H1 (cell line): ENCODE results near the gene WBP11. TPM values are rescaled to one million over a fixed set of nuclear protein-coding genes. Genes with fewer than 3 reads are reported as not detected.

Experiments
- CTCF ChIA-PET: fragments of 300-600 bp; sonication (Branson Sonifier 250); formaldehyde crosslinking; loops from one replicate; lab custom pipeline; 2021; ENCODE audit not compliant: partially characterized antibody; lab: Charles Lee
- POLR2A ChIA-PET: fragments of 300-600 bp; sonication (Branson Sonifier 250); formaldehyde crosslinking; loops from one replicate; lab custom pipeline; 2021; ENCODE audit warnings: inconsistent platforms; ENCODE audit not compliant: partially characterized antibody; lab: Charles Lee
- DNase-seq, 2 experiments: peaks; one replicate each; pipeline versions ENCODE4 v3.0.0 to v3.0.0-alpha.2; 2010 to 2022; ENCODE audit warnings: low spot score in 2 of 2, low read depth in 1 of 2, mixed read lengths in 1 of 2
- FAIRE-seq: peaks from 2 replicates; lab custom pipeline; 2011; peaks lifted over from hg19 to GRCh38; lab: Jason Lieb, UNC
- H2AFZ ChIP-seq: 2 replicates; pipeline ENCODE4 v1.8.1; 2012; ENCODE audit warnings: low read length, inconsistent platforms
- H2AK5ac ChIP-seq: 2 replicates; pipeline ENCODE4 v1.6.1; 2013; ENCODE audit warnings: low read depth, low read length
- H2BK120ac ChIP-seq: replicated peaks from 2 replicates; pipeline ENCODE3; 2013; ENCODE audit warnings: low read depth, low read length, inconsistent platforms
- H2BK12ac ChIP-seq: 2 replicates; pipeline ENCODE4 v1.6.1; 2013; ENCODE audit warnings: low read depth, low read length
- H2BK15ac ChIP-seq: 2 replicates; pipeline ENCODE4 v1.6.1; 2013; ENCODE audit warnings: low read length
- H2BK20ac ChIP-seq: 2 replicates; pipeline ENCODE4 v1.6.1; 2013; ENCODE audit warnings: low read length
- H2BK5ac ChIP-seq: 2 replicates; pipeline ENCODE4 v1.6.1; 2013; ENCODE audit warnings: low read depth, low read length
- H3K14ac ChIP-seq: 2 replicates; pipeline ENCODE4 v1.6.1; 2013; ENCODE audit warnings: inconsistent platforms; ENCODE audit not compliant: insufficient read length
- H3K18ac ChIP-seq: 2 replicates; pipeline ENCODE4 v1.6.1; 2013; ENCODE audit warnings: low read length; ENCODE audit errors: extremely low read depth
- H3K23ac ChIP-seq: 2 replicates; pipeline ENCODE4 v1.6.1; 2013; ENCODE audit warnings: inconsistent platforms; ENCODE audit not compliant: insufficient read length
- H3K23me2 ChIP-seq: 2 replicates; pipeline ENCODE4 v1.6.1; 2013; ENCODE audit warnings: low read depth, low read length
- H3K27ac ChIP-seq: 2 replicates; pipeline ENCODE4 v1.6.1; 2011; ENCODE audit warnings: low read depth, low read length, inconsistent platforms
- H3K27me3 ChIP-seq, 4 experiments: replicated peaks in 1 of 4; 1 replicate in 1 of 4; 2 replicates in 3 of 4; pipeline versions ENCODE4 v1.6.1 to v1.8.1; 2011 to 2013; ENCODE audit warnings: low read length in 3 of 4, mild to moderate bottlenecking in 3 of 4, inconsistent platforms in 2 of 4, mixed read lengths in 2 of 4, moderate library complexity in 1 of 4; ENCODE audit not compliant: control insufficient read depth in 3 of 4, insufficient read depth in 3 of 4; ENCODE audit errors: extremely low read depth in 1 of 4
- H3K36me3 ChIP-seq, 4 experiments: 2 replicates each; pipeline versions ENCODE4 v1.6.1 to v1.8.1; 2011 to 2013; ENCODE audit warnings: mild to moderate bottlenecking in 4 of 4, low read length in 3 of 4, moderate library complexity in 2 of 4, control low read depth in 1 of 4, inconsistent platforms in 1 of 4; ENCODE audit not compliant: insufficient read depth in 4 of 4, control insufficient read depth in 2 of 4
- H3K4ac ChIP-seq: replicated peaks from 2 replicates; pipeline ENCODE3; 2013; ENCODE audit warnings: low read length, low read depth, mixed read lengths, inconsistent platforms; ENCODE audit not compliant: insufficient read length
- H3K4me1 ChIP-seq, 4 experiments: replicated peaks in 1 of 4; 1 replicate in 1 of 4; 2 replicates in 3 of 4; pipeline versions ENCODE4 v1.6.1 to v1.8.1; 2011 to 2013; ENCODE audit warnings: low read length in 3 of 4, inconsistent platforms in 2 of 4, mixed read lengths in 1 of 4; ENCODE audit not compliant: insufficient read depth in 4 of 4, control insufficient read depth in 3 of 4
- H3K4me2 ChIP-seq, 2 experiments: 2 replicates each; pipeline versions ENCODE4 v1.6.1 to v1.8.1; 2011 to 2013; ENCODE audit warnings: low read depth in 2 of 2, low read length in 2 of 2, control low read depth in 1 of 2, inconsistent platforms in 1 of 2, mild to moderate bottlenecking in 1 of 2; ENCODE audit not compliant: insufficient read depth in 1 of 2
- H3K4me3 ChIP-seq, 4 experiments: fragments of 200-600, 300-600 bp in 1 of 4; sonication (generic), shearing (Covaris generic), sonication (Bioruptor Twin) in 1 of 4; 2 replicates each; pipeline versions ENCODE4 v1.5.1 to v1.8.1; 2011 to 2016; ENCODE audit warnings: low read length in 4 of 4, low read depth in 3 of 4, control low read depth in 2 of 4, inconsistent platforms in 2 of 4, mild to moderate bottlenecking in 2 of 4, mixed read lengths in 1 of 4, moderate library complexity in 1 of 4; ENCODE audit not compliant: insufficient read depth in 2 of 4; ENCODE audit errors: extremely low read depth in 1 of 4
- H3K56ac ChIP-seq: replicated peaks from 2 replicates; pipeline ENCODE3; 2013; ENCODE audit warnings: low read depth, mild to moderate bottlenecking, mixed read lengths, low read length, inconsistent platforms; ENCODE audit not compliant: insufficient read length
- H3K79me1 ChIP-seq: 2 replicates; pipeline ENCODE4 v1.6.1; 2013; ENCODE audit warnings: low read depth, low read length, control low read depth
- H3K79me2 ChIP-seq, 2 experiments: 2 replicates each; pipeline versions ENCODE4 v1.6.1 to v1.8.1; 2012 to 2013; ENCODE audit warnings: low read length in 2 of 2, mild to moderate bottlenecking in 2 of 2, inconsistent platforms in 1 of 2; ENCODE audit not compliant: insufficient read depth in 2 of 2, control insufficient read depth in 1 of 2
- H3K9ac ChIP-seq, 4 experiments: replicated peaks in 1 of 4; 1 replicate in 1 of 4; 2 replicates in 3 of 4; pipeline versions ENCODE4 v1.6.1 to v1.8.1; 2011 to 2013; ENCODE audit warnings: low read depth in 3 of 4, low read length in 3 of 4, control low read depth in 2 of 4, mild to moderate bottlenecking in 2 of 4, moderate library complexity in 2 of 4, inconsistent platforms in 1 of 4; ENCODE audit errors: extremely low read depth in 1 of 4
- H3K9me3 ChIP-seq, 2 experiments: 2 replicates each; pipeline versions ENCODE4 v1.6.1 to v1.8.1; 2012 to 2013; ENCODE audit warnings: mild to moderate bottlenecking in 2 of 2, moderate library complexity in 2 of 2, control low read depth in 1 of 2, inconsistent platforms in 1 of 2, low read depth in 1 of 2, low read length in 1 of 2, mixed read lengths in 1 of 2; ENCODE audit not compliant: insufficient read depth in 2 of 2
- H4K20me1 ChIP-seq, 2 experiments: replicated peaks in 1 of 2; 2 replicates each; pipeline versions ENCODE3 to v1.8.1; 2011 to 2013; ENCODE audit warnings: inconsistent platforms in 2 of 2, low read length in 2 of 2, mild to moderate bottlenecking in 1 of 2; ENCODE audit not compliant: insufficient read depth in 2 of 2, control insufficient read depth in 1 of 2
- H4K5ac ChIP-seq: 2 replicates; pipeline ENCODE4 v1.6.1; 2013; ENCODE audit warnings: low read length, low read depth, mixed read lengths, inconsistent platforms; ENCODE audit not compliant: insufficient read length
- H4K8ac ChIP-seq: 2 replicates; pipeline ENCODE4 v1.8.0; 2013; ENCODE audit warnings: mild to moderate bottlenecking, moderate library complexity, low read length, inconsistent platforms; ENCODE audit not compliant: insufficient read depth; ENCODE audit errors: extremely low read depth
- H4K91ac ChIP-seq: replicated peaks from 2 replicates; pipeline ENCODE3; 2013; ENCODE audit warnings: low read length, mixed read lengths, inconsistent platforms; ENCODE audit not compliant: insufficient read length
- CHD2 ChIP-seq: IDR thresholded peaks from 2 replicates; pipeline ENCODE4 v1.6.1; 2012; ENCODE audit warnings: low read length, improper control_type of control experiment
- EGR1 ChIP-seq: IDR thresholded peaks from 2 replicates; pipeline ENCODE4 v1.6.1; 2011; ENCODE audit warnings: low read depth, low read length, borderline replicate concordance
- GABPA ChIP-seq: IDR thresholded peaks from 2 replicates; pipeline ENCODE4 v1.6.1; 2011; ENCODE audit warnings: mild to moderate bottlenecking, low read length, moderate library complexity, borderline replicate concordance; ENCODE audit not compliant: insufficient read depth
- GTF2F1 ChIP-seq: IDR thresholded peaks from 2 replicates; pipeline ENCODE4 v1.6.1; 2012; ENCODE audit warnings: low read depth, low read length, improper control_type of control experiment, borderline replicate concordance
- KDM4A ChIP-seq: IDR thresholded peaks from one replicate; pipeline ENCODE4 v1.7.1; 2012; ENCODE audit warnings: low read depth, mild to moderate bottlenecking, moderate library complexity, low read length, inconsistent platforms; ENCODE audit not compliant: severe bottlenecking
- SP2 ChIP-seq: IDR thresholded peaks from 2 replicates; pipeline ENCODE4 v1.6.1; 2012; ENCODE audit warnings: mild to moderate bottlenecking, low read length, inconsistent platforms
- TBP ChIP-seq: IDR thresholded peaks from 2 replicates; pipeline ENCODE4 v1.6.1; 2011; ENCODE audit warnings: low read depth, low read length, improper control_type of control experiment
- TCF12 ChIP-seq: IDR thresholded peaks from 2 replicates; pipeline ENCODE4 v1.6.1; 2011; ENCODE audit warnings: low read depth, mild to moderate bottlenecking, low read length
- WGBS, 2 experiments: shearing (Covaris generic) in 1 of 2; methylation state at CpG; one replicate each; pipeline versions ENCODE4 v1.1.6 to v1.1.7; 2013 to 2015; ENCODE audit warnings: low lambda C conversion rate in 2 of 2, mixed read lengths in 2 of 2, inconsistent platforms in 1 of 2, low coverage in 1 of 2, missing lambda C conversion rate in 1 of 2; ENCODE audit not compliant: insufficient replicate concordance in 2 of 2, insufficient coverage in 1 of 2, insufficient read length in 1 of 2; ENCODE audit errors: extremely low coverage in 1 of 2, missing lambda C conversion rate in 1 of 2; 5-methylcytosine and 5-hydroxymethylcytosine counted together
- polyA plus RNA-seq, 7 experiments: library from polyadenylated mRNA; depleted of rRNA in 3 of 7; stranded (reverse) in 5 of 7; unstranded in 2 of 7; fragments of >200 nt in 5 of 7; fragments of 200-250 nt in 2 of 7; gene quantifications; 1 replicate in 5 of 7; 2 replicates in 1 of 7; 4 replicates in 1 of 7; pipeline versions ENCODE4 v1.2.1 to v1.2.3, GENCODE V29; 2011 to 2013; ENCODE audit warnings: missing spikeins in 2 of 7, mixed read lengths in 2 of 7
- total RNA-seq: library from RNA; stranded (reverse); fragmentation: NEBNext Ultra II Directional; extraction: Animal tissue kit (Norgen Biotek cat#: 25700); gene quantifications from 2 replicates; pipeline ENCODE4 v1.2.1, GENCODE V29; 2021

The WBP11 gene
- total and polyA plus RNA-seq, 2 of the 8 experiments (the other 6 are each of a cell fraction or from before 2014, with no cell fraction given): 22.1 to 134 TPM

GRCh38 chr12:14774074-14774905 is 29.0 kb downstream of the WBP11 start:
- peaks cover 0 to 8% of the 10 kb centered on the region in 2 experiments for H4K20me1 ChIP-seq
- ChIA-PET CTCF (interaction anchor here (0.6 to 4.6 kb wide), 10 partner anchors 8 to 960 kb away, joined by 3 to 24 read pairs (median 3); no protein-coding TSS in a partner anchor), POLR2A (interaction anchor here (0.7 to 7.3 kb wide), 24 partner anchors 7 to 227 kb away, joined by 3 to 136 read pairs (median 4); partner anchors contain the start of genes C12orf60, GUCY2C and WBP11)
- FAIRE-seq: peak; percentile 7
- no peak overlapping the region for H2AK5ac ChIP-seq
- H3K23ac ChIP-seq: no peak overlapping the region
- peak overlapping the region; percentile 51 to 64 (median 60); a peak in 6 of 7 replicates for H3K9ac ChIP-seq
- H2AFZ ChIP-seq: no peak overlapping the region
- 6% methylated on average over 65 of the region's 67 CpGs; no CpG with 5 or more reads in 1 of the 2 experiments for WGBS, 2 experiments
- H3K4me3 ChIP-seq: peak overlapping the region; percentile 75 to 93 (median 86)
- H3K4me1 ChIP-seq: peaks cover 0 to 3% (median 0%) of the 10 kb centered on the region in 4 experiments; a peak in 1 of 7 replicates
- no peak overlapping the region for H3K14ac ChIP-seq
- peak overlapping the region; percentile 91 for H2BK5ac ChIP-seq
- peak overlapping the region; percentile 62; the same call in 1 of the 2 replicates for H2BK20ac ChIP-seq
- H4K5ac ChIP-seq: peak overlapping the region; percentile 38
- H3K79me2 ChIP-seq: peaks cover 0 to 16% of the 10 kb centered on the region in 2 experiments; a peak in 2 of 4 replicates
- H2BK15ac ChIP-seq: peak overlapping the region; percentile 90; the same call in 1 of the 2 replicates
- H2BK120ac ChIP-seq: peak overlapping the region; percentile 29
- H3K36me3 ChIP-seq: no peaks in the 10 kb centered on the region
- DNase-seq: peak in 1 of 2 experiments; percentile 91
- H3K56ac ChIP-seq: no peak overlapping the region
- H3K9me3 ChIP-seq: no peaks in the 10 kb centered on the region
- H3K4me2 ChIP-seq: peak overlapping the region; percentile 76 to 81
- H3K4ac ChIP-seq: no peak overlapping the region
- no peak overlapping the region for H3K27ac ChIP-seq
- H4K8ac ChIP-seq: peak overlapping the region; percentile 11; the same call in 1 of the 2 replicates
- H4K91ac ChIP-seq: peak overlapping the region; percentile 70
- peaks cover 4% of the 10 kb centered on the region for H3K23me2 ChIP-seq
- no peaks in the 10 kb centered on the region for H3K27me3 ChIP-seq
- H3K79me1 ChIP-seq: no peaks in the 10 kb centered on the region
- peak overlapping the region; percentile 89 for H3K18ac ChIP-seq
- H2BK12ac ChIP-seq: peak overlapping the region; percentile 89; the same call in 1 of the 2 replicates
- no peak for TF ChIP-seq TCF12
- peak; percentile 99 for TF ChIP-seq TBP
- peak; percentile 89 for TF ChIP-seq SP2
- TF ChIP-seq CHD2: peak; percentile 95
- no peak for TF ChIP-seq GABPA
- TF ChIP-seq KDM4A: peak; percentile 80
- TF ChIP-seq EGR1: no peak
- no peak for TF ChIP-seq GTF2F1
